HL-60/S4 treated with retinoic acid at 250 ng/mL for 4 days and 3 days (cell line): ENCODE results near the gene FSIP2.
"Not testable (repeated sequence)": the region's sequence is repeated elsewhere in the genome, so short reads cannot be mapped to it uniquely, and the experiment has no call there.

Source experiments
- in situ Hi-C: fragments of 300-500 bp; cut with MboI; formaldehyde crosslinking; loops from 2 replicates; pipeline ENCODE4 v1.7.0; 2022; ENCODE audit warnings: low sequenced_read_pairs

Gene FSIP2

DNA sequence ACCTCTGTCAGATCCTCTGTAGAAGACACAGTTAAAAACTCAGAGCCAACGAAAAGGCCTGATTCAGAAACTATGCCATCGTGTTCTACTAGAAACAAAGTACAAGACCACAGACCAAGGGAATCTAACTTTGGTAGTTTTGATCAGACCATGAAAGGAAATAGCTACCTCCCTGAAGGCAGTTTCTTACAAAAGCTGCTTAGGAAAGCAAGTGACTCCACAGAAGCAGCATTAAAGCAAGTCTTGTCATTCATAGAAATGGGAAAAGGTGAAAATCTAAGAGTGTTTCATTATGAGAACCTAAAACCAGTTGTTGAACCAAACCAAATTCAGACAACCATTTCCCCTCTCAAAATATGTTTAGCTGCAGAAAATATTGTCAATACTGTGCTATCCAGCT, 58.2 kb downstream of the FSIP2 start:
- in situ Hi-C loops = no loop called here

DNA sequence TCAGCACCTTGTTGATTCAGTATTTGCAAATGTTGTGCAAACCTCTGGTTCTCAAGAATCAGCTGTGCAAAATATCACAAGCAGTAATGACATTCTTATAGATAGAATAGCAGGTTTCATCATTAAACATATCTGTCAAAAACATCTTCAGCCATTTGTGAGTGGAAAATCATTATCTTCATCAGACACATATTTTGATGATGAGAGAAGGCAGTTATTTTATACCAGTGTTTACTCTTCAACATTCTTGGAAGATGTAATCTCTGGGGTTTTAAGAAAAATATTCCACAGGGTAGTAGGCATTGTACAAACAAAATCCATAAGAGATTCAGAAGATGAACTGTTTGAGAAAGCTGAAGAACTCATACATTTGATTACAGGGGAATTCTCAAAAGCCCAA, 64.3 kb downstream of the FSIP2 start:
- in situ Hi-C loops = no loop called here

DNA sequence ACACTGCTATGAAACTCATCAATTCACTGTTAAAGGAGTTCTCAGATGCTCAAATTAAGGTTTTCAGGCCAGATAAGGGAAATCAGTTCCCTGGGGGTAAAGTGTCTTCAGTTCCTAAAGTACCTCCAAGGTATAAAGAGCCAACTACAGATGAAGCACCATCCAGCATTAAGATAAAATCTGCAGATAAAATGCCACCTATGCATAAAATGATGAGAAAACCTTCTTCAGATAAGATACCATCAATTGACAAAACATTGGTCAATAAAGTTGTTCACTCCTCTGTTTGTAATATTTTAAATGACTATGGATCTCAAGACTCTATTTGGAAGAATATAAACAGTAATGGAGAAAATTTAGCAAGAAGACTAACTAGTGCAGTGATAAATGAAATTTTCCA, 68.2 kb downstream of the FSIP2 start:
- in situ Hi-C loops = no loop called here

DNA sequence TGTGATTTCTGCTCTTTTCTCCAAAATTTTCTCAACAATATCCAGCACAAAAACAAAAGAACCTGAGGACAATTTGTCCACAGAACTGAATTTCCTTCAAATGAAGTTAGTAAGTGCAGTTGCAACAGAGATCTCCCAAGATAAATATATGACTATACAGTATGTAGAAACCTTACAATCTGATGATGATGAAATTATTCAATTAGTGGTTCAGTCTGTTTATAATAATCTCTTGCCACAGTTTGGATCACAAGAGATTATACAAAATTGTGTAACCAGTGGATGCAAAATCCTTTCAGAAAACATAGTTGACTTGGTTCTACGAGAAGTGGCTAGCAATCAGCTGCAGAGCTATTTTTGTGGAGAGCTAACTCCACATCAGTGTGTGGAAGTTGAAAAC, 68.7 kb downstream of the FSIP2 start:
- in situ Hi-C loops = no loop called here

DNA sequence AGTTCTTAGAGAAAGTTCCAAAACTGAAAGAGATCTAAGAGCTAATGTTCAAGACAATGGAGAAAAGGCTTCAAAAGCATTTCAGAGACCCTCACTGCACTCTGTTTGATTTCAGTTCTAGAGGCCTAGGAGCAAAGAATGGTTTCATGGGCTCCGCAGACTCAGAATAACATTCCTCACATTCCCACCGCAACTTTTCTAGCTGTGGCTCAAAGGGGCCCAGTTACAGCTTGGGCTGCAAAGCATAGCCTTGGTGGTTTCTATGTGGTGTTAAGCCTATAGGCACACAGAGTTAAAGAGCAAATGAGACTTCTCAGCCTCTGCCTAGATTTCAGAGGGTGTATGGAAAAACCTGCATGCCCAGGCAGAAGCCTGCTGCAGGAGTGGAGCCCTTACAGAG, 73.0 kb downstream of the FSIP2 start:
- in situ Hi-C loops = no loop called here

DNA sequence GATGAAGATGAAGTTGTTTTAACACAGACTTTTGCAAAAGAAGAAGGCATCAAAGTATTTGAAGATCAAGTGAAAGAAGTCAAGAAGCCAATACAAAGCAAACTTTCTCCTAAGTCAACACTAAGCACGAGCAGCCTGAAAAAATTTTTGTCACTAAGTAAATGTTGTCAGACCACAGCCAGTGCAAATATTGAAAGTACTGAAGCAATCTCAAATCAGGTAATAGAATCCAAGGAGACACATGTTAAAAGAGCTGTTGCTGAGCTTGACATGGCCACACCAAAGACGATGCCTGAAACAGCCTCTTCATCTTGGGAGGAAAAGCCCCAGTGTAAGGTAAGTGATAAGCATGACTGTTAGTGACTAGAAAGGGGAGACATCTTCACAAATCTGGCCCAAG, 75.1 kb downstream of the FSIP2 start:
- in situ Hi-C loops = no loop called here

DNA sequence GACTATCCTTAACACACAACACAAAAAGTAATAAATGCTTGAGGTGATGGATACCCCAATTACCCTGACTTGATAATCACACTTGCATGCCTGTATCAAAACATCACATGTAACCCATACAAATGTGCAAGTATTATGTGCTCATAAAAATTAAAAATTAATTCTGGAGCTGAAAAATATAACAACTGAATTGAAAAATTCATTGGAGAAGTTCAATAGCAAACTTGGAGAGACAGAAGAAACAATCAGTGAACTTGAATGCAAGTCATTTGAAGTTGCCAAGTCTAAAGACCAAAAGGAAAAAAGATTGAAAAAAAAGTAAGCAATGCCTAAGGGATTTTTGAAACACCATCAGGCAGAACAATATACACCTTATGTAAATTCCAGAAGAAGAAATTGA, 79.4 kb downstream of the FSIP2 start:
- in situ Hi-C loops = no loop called here

DNA sequence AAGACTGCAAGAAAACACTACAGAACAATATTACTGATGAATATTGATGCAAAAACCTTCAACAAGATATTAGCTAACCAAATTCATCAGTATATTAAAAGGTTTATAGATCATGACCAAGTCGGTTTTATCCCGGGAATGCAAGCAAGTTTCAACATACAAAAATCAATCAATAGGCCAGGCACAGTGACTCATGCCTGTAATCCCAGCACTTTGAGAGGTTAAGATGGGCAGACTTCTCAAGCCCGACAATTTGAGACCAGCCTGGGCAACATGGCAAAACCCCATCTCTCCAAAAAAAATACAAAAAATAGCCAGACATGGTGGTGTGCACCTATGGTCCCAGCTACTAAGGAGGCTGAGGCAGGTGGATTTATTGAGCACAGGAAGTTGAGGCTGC, 82.9 kb downstream of the FSIP2 start:
- in situ Hi-C loops = no loop called here

DNA sequence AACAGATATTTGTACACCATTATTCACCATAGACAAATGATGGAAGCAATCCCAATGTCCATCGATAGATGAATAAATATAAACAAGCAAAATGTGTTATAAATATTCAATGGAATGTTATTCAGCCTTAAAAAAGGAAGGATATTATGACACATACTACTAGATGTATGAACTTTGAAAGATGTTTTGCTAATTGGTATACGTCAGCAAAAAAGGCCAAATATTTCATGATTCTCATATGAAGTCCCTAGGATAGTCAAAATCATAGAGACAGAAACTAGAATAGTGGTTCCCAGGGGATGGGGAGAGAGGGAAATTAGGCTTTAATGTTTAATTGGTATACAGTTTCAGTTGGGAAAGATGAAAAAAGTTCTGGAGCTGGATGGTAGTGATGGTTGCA, 85.2 kb downstream of the FSIP2 start:
- in situ Hi-C loops = no loop called here

DNA sequence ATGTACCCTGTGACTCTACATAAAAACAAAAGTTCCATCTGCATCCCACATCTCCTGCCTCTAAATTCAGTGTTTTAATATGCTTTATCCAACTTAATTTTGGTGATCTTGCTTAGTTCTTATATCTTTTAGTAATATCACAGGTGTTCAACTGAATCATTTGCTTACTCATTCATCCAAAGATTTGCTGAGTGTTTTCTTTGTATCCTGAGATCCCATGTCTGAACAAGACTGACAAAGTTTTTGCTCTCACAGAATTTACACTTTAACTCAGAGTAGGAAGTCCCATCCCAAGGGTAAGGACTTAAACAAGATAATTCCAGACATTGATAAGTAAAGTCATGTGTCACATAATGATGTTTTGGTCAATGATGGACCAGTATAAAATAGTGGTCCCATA, 87.0 kb downstream of the FSIP2 start:
- in situ Hi-C loops = no loop called here

DNA sequence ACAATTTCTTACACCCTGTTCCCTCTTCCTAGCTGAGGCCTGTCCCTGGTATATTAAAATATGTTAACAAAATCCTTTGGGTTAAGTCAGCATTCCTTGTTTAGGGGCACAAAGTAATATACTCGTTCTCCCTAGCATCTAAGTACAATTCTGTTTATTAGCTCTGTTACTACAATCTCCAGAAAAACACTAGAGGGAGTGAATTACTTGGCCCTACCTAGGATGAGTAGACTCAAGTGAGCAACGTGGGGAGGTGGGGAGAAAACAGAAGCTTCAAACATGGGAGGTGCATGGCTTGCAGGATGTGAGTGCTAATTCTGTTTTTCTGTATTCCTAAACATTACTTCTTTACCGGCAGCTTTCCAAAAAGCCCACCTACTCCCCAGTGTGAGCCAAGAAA, 89.7 kb downstream of the FSIP2 start:
- in situ Hi-C loops = no loop called here

DNA sequence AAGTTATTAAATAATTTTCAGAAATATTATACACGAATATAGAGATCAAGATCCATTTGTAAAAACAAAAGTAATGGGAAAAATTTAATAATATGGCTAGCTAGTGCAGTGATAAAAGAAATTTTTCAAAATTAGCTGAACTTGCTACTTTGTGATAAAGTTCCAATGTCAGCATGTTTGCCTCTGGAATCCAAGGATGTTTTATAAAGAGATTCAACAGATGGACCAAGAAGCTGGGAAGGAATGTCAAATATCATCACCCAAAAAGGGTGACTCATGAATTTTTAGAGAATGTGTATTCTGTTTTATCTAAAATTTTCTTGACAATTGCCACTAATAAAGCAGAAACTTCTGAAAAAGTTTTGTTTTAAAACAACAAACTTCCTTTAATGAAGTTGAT, 95.3 kb downstream of the FSIP2 start:
- in situ Hi-C loops = no loop called here

DNA sequence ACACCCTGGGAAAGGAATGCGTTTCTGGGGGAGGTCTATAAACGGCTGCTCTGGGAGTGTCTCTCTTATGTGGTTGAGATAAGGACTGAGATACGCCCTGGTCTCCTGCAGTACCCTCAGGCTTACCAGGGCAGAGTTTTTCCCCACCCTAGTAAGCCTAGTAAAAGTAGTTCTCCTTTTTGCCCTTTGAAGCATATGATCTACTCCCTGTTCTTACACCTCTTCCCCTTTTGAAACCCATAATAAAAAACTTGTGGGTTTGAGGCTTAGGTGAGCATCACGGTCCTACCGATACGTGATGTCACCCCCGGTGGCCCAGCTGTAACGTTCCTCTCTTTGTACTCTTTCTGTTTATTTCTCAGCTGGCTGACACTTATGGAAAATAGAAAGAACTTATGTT, 97.4 kb downstream of the FSIP2 start:
- in situ Hi-C loops = no loop called here

DNA sequence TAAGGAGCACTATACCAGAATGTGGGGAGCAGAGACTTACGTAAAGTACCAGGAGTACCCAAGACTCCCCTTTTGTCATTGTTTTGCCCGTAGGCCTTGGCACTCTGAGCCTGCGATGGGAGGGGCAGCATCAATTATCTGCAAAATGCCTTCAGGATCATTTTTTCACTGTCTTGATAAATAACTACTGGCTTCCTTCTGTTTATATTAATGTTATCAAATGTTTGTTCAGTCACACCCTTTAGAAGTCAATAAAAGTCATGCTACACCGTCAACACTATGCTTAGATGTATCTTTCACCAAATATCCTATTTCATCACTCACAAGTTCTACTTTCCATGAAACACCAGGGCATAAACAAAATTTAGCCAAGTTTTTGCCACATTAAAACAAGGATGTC, 116.3 kb downstream of the FSIP2 start:
- in situ Hi-C loops = no loop called here

DNA sequence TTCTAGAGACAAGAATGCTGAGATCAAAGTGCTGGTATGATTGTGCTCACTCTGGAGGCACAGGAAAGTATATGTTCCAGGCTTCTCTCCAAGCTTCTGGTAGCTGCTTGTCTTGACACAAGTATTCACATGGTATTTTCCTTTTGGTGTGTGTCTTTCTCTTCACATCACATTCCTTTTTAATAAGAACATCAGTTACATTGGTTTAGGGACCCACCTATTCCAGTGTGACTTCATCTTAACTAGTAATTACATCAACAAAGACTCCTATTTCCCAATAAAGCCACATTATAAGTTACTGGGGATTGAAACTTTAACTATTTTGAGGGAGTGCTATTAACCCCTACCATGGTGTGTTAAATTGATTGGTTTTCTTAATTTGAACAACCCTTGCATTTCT, 119.1 kb downstream of the FSIP2 start:
- in situ Hi-C loops = no loop called here

DNA sequence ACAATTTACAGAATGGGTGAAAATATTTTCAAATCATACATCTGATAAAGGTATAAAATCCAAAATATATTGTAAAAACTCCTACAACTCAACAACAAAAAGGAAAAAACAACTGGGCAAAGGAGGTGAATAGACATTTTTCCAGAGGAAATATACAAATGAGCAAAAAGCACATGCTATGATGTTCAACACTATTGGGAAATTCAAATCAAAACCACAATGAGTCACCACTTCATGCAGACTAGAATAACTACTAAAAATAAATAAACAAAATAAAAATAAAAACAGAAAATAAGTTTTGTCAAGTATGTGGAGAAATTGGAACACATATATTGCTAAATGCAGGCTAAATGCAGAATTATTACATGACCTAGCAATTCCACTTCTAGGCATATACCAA, 120.9 kb downstream of the FSIP2 start:
- in situ Hi-C loops = no loop called here

DNA sequence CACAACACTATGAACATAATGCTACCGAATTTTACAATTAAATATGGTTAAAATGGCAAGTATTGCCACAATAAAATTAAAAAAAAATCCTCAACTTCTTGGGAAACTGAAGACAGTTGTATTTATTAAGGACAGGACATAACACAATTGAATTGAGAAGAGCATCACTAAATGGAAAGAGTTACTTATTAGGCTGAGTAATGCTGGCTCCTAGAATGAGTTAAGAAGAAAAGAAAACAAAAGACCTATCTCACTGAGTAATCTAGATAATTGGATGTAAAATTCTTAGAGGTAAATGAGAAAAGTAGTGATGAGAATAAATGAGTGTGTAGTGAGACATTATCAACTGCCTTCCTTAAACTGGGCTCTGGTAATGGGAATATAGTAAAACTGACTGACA, 121.7 kb downstream of the FSIP2 start:
- in situ Hi-C loops = no loop called here

DNA sequence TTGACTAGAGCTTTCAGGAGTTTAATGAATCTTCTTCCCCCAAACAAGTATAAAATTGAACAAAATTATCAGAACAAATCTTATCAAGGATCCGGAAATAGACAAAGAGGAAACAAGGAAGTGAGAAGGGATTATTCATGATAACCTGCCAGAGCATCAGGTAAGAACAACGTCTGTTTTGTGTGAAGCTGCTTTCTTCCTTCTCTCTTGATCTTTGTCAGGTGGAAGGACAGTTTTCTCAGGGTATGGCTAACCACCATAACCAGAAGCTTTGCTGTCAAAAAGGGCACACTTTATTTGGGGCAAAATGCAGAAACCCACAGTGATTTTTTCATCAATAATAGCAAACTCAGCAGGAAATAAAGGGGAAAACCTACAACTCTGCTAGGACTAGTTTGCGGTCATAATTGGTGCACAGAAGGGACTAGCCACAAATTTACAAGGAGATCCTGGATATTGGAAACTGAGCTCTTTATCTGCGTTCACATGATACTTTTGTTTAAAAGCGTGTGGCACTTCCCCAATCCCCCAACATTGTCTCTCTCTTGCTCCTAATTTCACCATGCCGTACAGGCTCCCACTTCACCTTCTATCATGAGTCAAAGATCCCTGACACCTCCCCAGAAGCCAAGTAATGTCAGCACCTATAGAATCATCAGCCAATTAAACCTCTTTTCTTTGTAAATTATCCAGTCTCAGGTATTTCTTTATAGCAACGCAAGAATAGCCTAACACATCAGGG, 124.2 kb downstream of the FSIP2 start:
- in situ Hi-C loops = no loop called here

DNA sequence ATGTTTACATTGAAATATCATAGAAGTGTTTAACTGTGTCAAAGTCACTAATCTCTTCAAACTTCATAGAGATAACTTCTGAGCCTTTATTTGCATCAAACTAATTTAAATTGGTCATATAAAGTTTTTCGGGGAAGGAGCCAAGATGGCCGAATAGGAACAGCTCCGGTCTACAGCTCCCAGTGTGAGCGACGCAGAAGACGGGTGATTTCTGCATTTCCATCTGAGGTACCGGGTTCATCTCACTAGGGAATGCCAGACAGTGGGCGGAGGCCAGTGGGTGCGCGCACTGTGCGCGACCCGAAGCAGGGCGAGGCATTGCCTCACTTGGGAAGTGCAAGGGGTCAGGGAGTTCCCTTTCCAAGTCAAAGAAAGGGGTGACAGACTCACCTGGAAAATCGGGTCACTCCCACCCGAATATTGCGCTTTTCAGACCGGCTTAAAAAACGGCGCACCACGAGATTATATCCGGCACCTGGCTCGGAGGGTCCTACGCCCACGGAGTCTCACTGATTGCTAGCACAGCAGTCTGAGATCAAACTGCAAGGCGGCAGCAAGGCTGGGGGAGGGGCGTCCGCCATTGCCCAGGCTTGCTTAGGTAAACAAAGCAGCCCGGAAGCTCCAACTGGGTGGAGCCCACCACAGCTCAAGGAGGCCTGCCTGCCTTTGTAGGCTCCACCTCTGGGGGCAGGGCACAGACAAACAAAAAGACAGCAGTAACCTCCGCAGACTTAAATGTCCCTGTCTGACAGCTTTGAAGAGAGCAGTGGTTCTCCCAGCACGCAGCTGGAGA, 126.1 kb downstream of the FSIP2 start:
- in situ Hi-C loops = not testable (repeated sequence)

DNA sequence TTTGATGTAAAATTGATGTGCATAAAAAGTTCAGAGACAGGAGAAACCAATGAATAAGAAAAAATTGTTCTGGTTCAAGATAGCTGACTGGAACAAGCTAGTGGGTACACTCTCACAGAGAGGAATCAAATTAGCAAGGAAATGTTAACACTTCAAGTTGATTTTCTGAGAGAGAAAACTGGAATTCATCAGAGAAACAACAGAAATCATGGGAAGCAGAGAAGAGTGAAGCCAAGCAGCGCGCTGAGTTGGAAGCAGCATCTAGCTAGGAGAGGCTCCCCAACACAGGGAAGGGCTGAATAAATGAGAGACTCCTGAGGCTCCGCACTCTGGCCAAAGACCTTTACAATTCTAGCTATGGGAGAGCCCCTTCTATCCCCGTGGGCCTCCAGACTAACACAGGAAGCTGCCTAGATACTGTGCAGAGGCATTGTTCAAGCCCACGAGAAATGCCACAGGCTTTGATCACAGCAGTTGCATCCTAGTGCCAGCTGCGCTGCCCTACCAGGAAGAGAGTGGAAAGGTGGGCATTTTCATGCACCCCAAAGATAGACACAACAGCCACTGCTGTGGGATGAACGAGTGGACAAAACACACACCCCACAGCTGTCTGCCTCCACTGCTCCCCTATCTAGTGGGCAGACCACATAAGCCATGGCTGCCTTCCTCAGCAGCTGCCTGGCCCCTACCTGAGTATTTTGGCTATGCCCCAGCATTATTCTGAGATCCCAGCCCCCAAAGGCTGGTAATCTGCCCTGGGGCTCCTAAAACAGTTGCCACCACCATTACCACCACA, 136.7 kb downstream of the FSIP2 start:
- in situ Hi-C loops = no loop called here

DNA sequence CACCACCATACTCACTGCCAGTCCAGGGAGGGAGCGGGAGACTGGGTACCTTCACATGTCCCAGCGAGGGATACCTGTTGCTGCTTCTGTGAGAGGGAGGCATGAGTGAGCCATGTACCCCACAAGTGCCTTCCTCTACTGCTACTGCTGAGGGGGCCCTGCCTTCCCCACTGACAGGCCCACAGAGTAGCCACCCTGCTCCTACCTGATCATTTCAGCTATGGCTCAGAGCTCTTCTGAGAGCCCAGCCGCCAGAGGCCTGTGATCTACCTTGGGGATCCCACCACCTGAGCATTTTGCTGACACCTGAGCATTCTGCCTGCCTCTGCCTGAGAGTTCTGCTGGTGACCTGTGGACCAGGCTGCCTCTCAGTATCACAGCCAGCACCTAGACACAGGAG, 137.6 kb downstream of the FSIP2 start:
- in situ Hi-C loops = no loop called here

DNA sequence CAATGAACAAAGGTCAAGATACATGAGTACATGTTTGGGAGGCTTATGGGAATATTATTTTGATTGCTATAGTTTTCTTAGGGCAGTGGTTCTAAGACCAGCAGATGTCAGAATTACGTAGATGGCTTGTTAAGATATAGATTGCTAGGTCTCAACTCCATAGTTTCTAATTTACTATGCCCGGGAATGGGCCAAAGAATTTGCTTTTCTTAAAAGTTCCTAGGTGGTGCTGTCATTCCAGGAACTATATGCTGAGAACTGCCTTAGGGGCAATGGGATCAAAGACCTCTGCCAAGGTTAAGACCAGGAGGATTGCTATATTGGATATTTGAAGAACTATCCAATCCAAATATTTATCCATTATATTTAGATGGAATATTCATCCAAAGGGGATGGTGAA, 141.8 kb downstream of the FSIP2 start:
- in situ Hi-C loops = no loop called here
